Measurements from ENCODE around the gene NPEPL1. TPM values are rescaled to one million over a fixed set of nuclear protein-coding genes. Genes with fewer than 3 reads are reported as not detected.

Gene NPEPL1
- total and polyA plus RNA-seq, 2 donors (not counting 3 experiments of a cell fraction or from before 2014, with no cell fraction given) = 22.5 to 40.8 TPM

DNA sequence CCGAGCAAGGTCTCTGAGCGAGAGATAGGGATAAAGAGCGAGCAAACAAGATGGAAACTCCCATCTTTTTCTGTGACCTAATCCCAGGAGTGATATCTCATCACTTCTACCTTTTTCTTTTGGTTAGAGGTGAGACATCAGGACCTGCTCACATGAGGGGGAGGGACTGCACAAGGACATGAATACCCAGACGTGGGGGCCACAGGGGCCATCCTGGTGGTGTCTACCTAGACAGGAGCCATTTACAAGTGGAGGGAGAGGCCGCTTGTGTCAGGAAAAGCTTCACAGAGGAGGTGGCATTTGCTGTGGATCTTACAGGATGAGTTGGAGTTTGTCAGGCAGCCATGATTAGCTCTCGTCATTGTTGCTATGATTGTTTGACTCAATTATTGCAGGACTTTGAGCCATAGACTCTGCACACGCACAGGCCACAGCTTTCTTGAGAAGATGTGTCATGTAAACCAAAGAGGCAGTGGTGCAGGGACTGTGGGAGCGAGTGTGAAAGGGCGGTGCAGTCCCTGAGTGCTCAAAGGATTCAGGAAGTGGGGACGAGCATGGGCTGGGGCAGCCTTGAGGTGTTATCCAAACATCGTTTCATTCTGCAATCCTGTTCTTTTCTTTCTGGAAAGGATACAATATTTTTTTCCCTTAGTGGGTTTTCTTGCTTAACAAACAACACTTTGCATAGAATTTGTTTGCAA, 7.7 kb downstream of the NPEPL1 start:
- ChIA-PET CTCF (no interaction called here), POLR2A (no interaction called here)
- Histone ChIP-seq H2AFZ (ENCODE audit: low read depth, low read length) (no peak overlapping the region), H3K9me3 (replicated peaks; ENCODE audit: control insufficient read depth, insufficient read depth, low read length) (no peaks in the 10 kb centered on the region), H3K27ac (ENCODE audit: insufficient read depth, low read depth, low read length) (no peak overlapping the region), H3K36me3 (ENCODE audit: control insufficient read depth in 2 of 2, extremely low read depth in 1 of 2, insufficient read depth in 2 of 2, low read length in 2 of 2) (peaks cover 5 to 57% of the 10 kb centered on the region in 2 experiments), H3K79me2 (ENCODE audit: control insufficient read depth, insufficient read depth, low read length) (no peaks in the 10 kb centered on the region), H3K9ac (replicated peaks; ENCODE audit: extremely low read depth, insufficient read depth, low read length) (no peak overlapping the region), H3K4me1 (ENCODE audit: control insufficient read depth, extremely low read depth, insufficient read depth, low read length) (no peaks in the 10 kb centered on the region), H3K4me3 (replicated peaks in 1 of 3; ENCODE audit: insufficient read depth in 1 of 3, low read depth in 1 of 3, low read length in 3 of 3) (no peak overlapping the region), H3K9me1 (replicated peaks; ENCODE audit: control insufficient read depth, extremely low read depth, insufficient read depth, low read length) (no peaks in the 10 kb centered on the region), H3K27me3 (ENCODE audit: control insufficient read depth in 2 of 2, insufficient read depth in 2 of 2, low read length in 2 of 2) (no peaks in the 10 kb centered on the region), H3K4me2 (ENCODE audit: insufficient read depth, low read length) (no peak overlapping the region), H4K20me1 (replicated peaks; ENCODE audit: control insufficient read depth, extremely low read depth, insufficient read depth, low read length) (no peaks in the 10 kb centered on the region)
- DNase-seq (ENCODE audit: low read depth, low spot score) (no peak), FAIRE-seq (no peak)
- no TSS peak for BruUV-seq (replicated peaks)
- TF ChIP-seq POLR2A (IDR thresholded peaks at IDR 0.05; ENCODE audit: low read depth, low read length) (no peak), MYC (IDR thresholded peaks at IDR 0.05; ENCODE audit: low read depth, low read length) (no peak), JUN (IDR thresholded peaks at IDR 0.05; ENCODE audit: borderline replicate concordance, insufficient read depth, insufficient read length, low read depth) (no peak), POLR2AphosphoS5 (IDR thresholded peaks at IDR 0.05; ENCODE audit: insufficient read depth, low read depth, low read length) (no peak), FOS (IDR thresholded peaks at IDR 0.05; ENCODE audit: borderline replicate concordance, insufficient read depth, low read length) (no peak), EZH2 (IDR thresholded peaks at IDR 0.05; ENCODE audit: borderline replicate concordance, low read depth, low read length, severe bottlenecking) (no peak), GATA2 (IDR thresholded peaks at IDR 0.05; ENCODE audit: insufficient read depth, insufficient read length, low read depth, low read length) (no peak)
- TF ChIP-seq, protein P1, sequence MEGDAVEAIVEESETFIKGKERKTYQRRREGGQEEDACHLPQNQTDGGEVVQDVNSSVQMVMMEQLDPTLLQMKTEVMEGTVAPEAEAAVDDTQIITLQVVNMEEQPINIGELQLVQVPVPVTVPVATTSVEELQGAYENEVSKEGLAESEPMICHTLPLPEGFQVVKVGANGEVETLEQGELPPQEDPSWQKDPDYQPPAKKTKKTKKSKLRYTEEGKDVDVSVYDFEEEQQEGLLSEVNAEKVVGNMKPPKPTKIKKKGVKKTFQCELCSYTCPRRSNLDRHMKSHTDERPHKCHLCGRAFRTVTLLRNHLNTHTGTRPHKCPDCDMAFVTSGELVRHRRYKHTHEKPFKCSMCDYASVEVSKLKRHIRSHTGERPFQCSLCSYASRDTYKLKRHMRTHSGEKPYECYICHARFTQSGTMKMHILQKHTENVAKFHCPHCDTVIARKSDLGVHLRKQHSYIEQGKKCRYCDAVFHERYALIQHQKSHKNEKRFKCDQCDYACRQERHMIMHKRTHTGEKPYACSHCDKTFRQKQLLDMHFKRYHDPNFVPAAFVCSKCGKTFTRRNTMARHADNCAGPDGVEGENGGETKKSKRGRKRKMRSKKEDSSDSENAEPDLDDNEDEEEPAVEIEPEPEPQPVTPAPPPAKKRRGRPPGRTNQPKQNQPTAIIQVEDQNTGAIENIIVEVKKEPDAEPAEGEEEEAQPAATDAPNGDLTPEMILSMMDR (IDR thresholded peaks at IDR 0.05; ENCODE audit: extremely low read depth in 1 of 2, insufficient read depth in 1 of 2, low read depth in 1 of 2, low read length in 2 of 2) = no peak
- TF ChIP-seq, protein P2, sequence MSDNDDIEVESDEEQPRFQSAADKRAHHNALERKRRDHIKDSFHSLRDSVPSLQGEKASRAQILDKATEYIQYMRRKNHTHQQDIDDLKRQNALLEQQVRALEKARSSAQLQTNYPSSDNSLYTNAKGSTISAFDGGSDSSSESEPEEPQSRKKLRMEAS (IDR thresholded peaks at IDR 0.05; ENCODE audit: insufficient read depth, insufficient read length) = no peak
- dilution Hi-C loops (cut with MboI; ENCODE audit: extremely low pct_ligation_motif_present, low sequenced_read_pairs) = no loop called here
- intact Hi-C loops (cut with micrococcal nuclease) = no loop called here

All from endothelial cell of umbilical vein (primary cell).